Fibroblast of gingiva (primary cell): ENCODE results near the gene UBTD1.

ENCODE experiments used
- DNase-seq: peaks from one replicate; pipeline ENCODE4 v3.0.0-alpha.2; 2011; ENCODE audit warnings: low read depth

The UBTD1 gene

GRCh38 chr10:97483506-97483905 is 15.2 kb upstream of the UBTD1 start:
- no peak for DNase-seq

- DNase-seq = peak; percentile 53
These were observed 14.8 kb upstream of the UBTD1 start for GRCh38 chr10:97483921-97484320.

GRCh38 chr10:97485647-97486281 is 13.0 kb upstream of the UBTD1 start:
- no peak for DNase-seq

- DNase-seq = peak; percentile 50
These were observed 8.1 kb upstream of the UBTD1 start for GRCh38 chr10:97490592-97490991.

GRCh38 chr10:97494151-97494550 is 4.6 kb upstream of the UBTD1 start:
- DNase-seq = no peak

- DNase-seq = peak; percentile 49
These were observed 3.7 kb upstream of the UBTD1 start for GRCh38 chr10:97494863-97495506.

GRCh38 chr10:97497572-97498075 is 1.1 kb upstream of the UBTD1 start:
- peak; percentile 80 for DNase-seq

- peak; percentile 99 for DNase-seq
These were observed 466 bp upstream of the UBTD1 start, which contains the start of gene MMS19 for GRCh38 chr10:97498076-97498840. Gene MMS19, minus strand, starts transcription at chr10:97498422. Its CDS starts 38 bp downstream, at chr10:97498384.

- DNase-seq = peak; percentile 84
These were observed 1.0 kb downstream of the UBTD1 start for GRCh38 chr10:97499561-97500296.

GRCh38 chr10:97500297-97500575 is 1.5 kb downstream of the UBTD1 start:
- no peak for DNase-seq

- DNase-seq = no peak
These were observed 4.2 kb downstream of the UBTD1 start for GRCh38 chr10:97502916-97503315.

GRCh38 chr10:97503406-97503805 is 4.7 kb downstream of the UBTD1 start:
- peak; percentile 88 for DNase-seq

GRCh38 chr10:97505152-97505551 is 6.4 kb downstream of the UBTD1 start:
- no peak for DNase-seq

- DNase-seq = no peak
These were observed 7.7 kb downstream of the UBTD1 start for GRCh38 chr10:97506199-97506991.

- DNase-seq = no peak
These were observed 9.6 kb downstream of the UBTD1 start for GRCh38 chr10:97508342-97508741.

GRCh38 chr10:97509120-97509680 is 10.5 kb downstream of the UBTD1 start:
- no peak for DNase-seq

GRCh38 chr10:97510686-97511085 is 12.0 kb downstream of the UBTD1 start:
- DNase-seq = no peak

- DNase-seq = no peak
These were observed 13.2 kb downstream of the UBTD1 start for GRCh38 chr10:97511711-97512440.

GRCh38 chr10:97512993-97513392 is 14.3 kb downstream of the UBTD1 start:
- DNase-seq = no peak

- no peak for DNase-seq
These were observed 15.6 kb downstream of the UBTD1 start for GRCh38 chr10:97514344-97514743.
